Smooth muscle cell (in vitro differentiated cells): Measurements from ENCODE around the gene DCLK2. TPM values are rescaled to one million over a fixed set of nuclear protein-coding genes. Genes with fewer than 3 reads are reported as not detected.

Experiments used
- DNase-seq: peaks from one replicate; lab custom pipeline; 2025; ENCODE audit not compliant: unreplicated experiment; lab: John Stamatoyannopoulos, UW
- H2AFZ ChIP-seq: fragments of 200-600 bp; sonication (generic); 2 replicates; pipeline ENCODE4 v1.6.0; 2016; ENCODE audit warnings: antibody characterized with exemption, low read depth, mild to moderate bottlenecking
- H3F3A ChIP-seq: fragments of 200-600 bp; sonication (generic); 2 replicates; pipeline ENCODE4 v1.6.0; 2017; ENCODE audit warnings: antibody characterized with exemption, low read depth
- H3K27ac ChIP-seq: fragments of 200-600 bp; sonication (generic); 2 replicates; pipeline ENCODE4 v1.5.1; 2016; ENCODE audit warnings: low read depth, mild to moderate bottlenecking
- H3K27me3 ChIP-seq: fragments of 200-600 bp; sonication (generic); 2 replicates; pipeline ENCODE4 v1.6.1; 2016; ENCODE audit warnings: low read depth, mild to moderate bottlenecking
- H3K36me3 ChIP-seq: fragments of 200-600 bp; sonication (generic); 2 replicates; pipeline ENCODE4 v1.5.1; 2016; ENCODE audit warnings: low read depth
- H3K4me1 ChIP-seq: fragments of 200-600 bp; sonication (generic); 2 replicates; pipeline ENCODE4 v1.5.1; 2016; ENCODE audit warnings: low read depth
- H3K4me2 ChIP-seq: fragments of 200-600 bp; sonication (generic); 2 replicates; pipeline ENCODE4 v1.6.0; 2016; ENCODE audit warnings: mild to moderate bottlenecking
- H3K4me3 ChIP-seq: fragments of 200-600 bp; sonication (generic); 2 replicates; pipeline ENCODE4 v1.5.1; 2016; ENCODE audit warnings: mild to moderate bottlenecking
- H3K79me2 ChIP-seq: fragments of 200-600 bp; sonication (generic); 2 replicates; pipeline ENCODE4 v1.6.0; 2016; ENCODE audit warnings: low read depth, mild to moderate bottlenecking
- H3K9ac ChIP-seq: fragments of 200-600 bp; sonication (generic); 2 replicates; pipeline ENCODE4 v1.6.0; 2016; ENCODE audit warnings: low read depth
- H3K9me3 ChIP-seq: fragments of 200-600 bp; sonication (generic); replicated peaks from 2 replicates; pipeline ENCODE4 v1.5.1; 2016; ENCODE audit warnings: low read depth
- H4K20me1 ChIP-seq: fragments of 200-600 bp; sonication (generic); 2 replicates; pipeline ENCODE4 v1.6.0; 2016; ENCODE audit warnings: low read depth
- CTCF ChIP-seq: fragments of 200-600 bp; sonication (generic); IDR thresholded peaks from 2 replicates; pipeline ENCODE4 v1.5.1; 2017; ENCODE audit warnings: borderline replicate concordance, mild to moderate bottlenecking, antibody characterized with exemption; ENCODE audit not compliant: insufficient read depth, poor library complexity, severe bottlenecking
- WGBS: methylation state at CpG from one replicate; pipeline ENCODE4 v1.1.7; 2016; ENCODE audit warnings: low lambda C conversion rate; 5-methylcytosine and 5-hydroxymethylcytosine counted together
- polyA plus RNA-seq: library from polyadenylated mRNA; unstranded; fragments of >200 nt; fragmentation: Nextera tagmentation; extraction: Ambion mirVana; gene quantifications from 2 replicates; pipeline ENCODE4 v1.2.1, GENCODE V29; 2016
- total RNA-seq: library from RNA; depleted of rRNA; stranded (reverse); fragments of >200 nt; gene quantifications from 2 replicates; pipeline ENCODE4 v1.2.3, GENCODE V29; 2014

The DCLK2 gene
- total and polyA plus RNA-seq, 2 experiments from 2014 or later, result 1.3 to 4.8 TPM

GRCh38 chr4:150070464-150071170 is 7.6 kb upstream of the DCLK2 start:
- no peak overlapping the region for H3K27ac ChIP-seq
- no peak for TF ChIP-seq CTCF
- H3K4me3 ChIP-seq, result no peak overlapping the region
- 89% methylated on average over 4 of the region's 4 CpGs for WGBS
- H3K36me3 ChIP-seq, result no peaks in the 10 kb centered on the region
- no peak overlapping the region for H2AFZ ChIP-seq
- H4K20me1 ChIP-seq, result no peaks in the 10 kb centered on the region
- H3K79me2 ChIP-seq, result no peaks in the 10 kb centered on the region
- no peak overlapping the region for H3K4me2 ChIP-seq
- H3F3A ChIP-seq, result no peaks in the 10 kb centered on the region
- H3K9me3 ChIP-seq, result no peaks in the 10 kb centered on the region
- no peak for DNase-seq
- H3K4me1 ChIP-seq, result no peaks in the 10 kb centered on the region
- H3K27me3 ChIP-seq, result no peaks in the 10 kb centered on the region
- H3K9ac ChIP-seq, result no peak overlapping the region

- H3K4me1 ChIP-seq, result no peaks in the 10 kb centered on the region
- WGBS, result 96% methylated on average over 4 of the region's 4 CpGs
- no peaks in the 10 kb centered on the region for H3K9me3 ChIP-seq
- no peak overlapping the region for H3K4me3 ChIP-seq
- H3K79me2 ChIP-seq, result no peaks in the 10 kb centered on the region
- H3K9ac ChIP-seq, result no peak overlapping the region
- no peak for TF ChIP-seq CTCF
- H3F3A ChIP-seq, result no peaks in the 10 kb centered on the region
- H3K27ac ChIP-seq, result no peak overlapping the region
- no peaks in the 10 kb centered on the region for H3K36me3 ChIP-seq
- DNase-seq, result no peak
- no peak overlapping the region for H3K4me2 ChIP-seq
- no peak overlapping the region for H2AFZ ChIP-seq
- no peaks in the 10 kb centered on the region for H3K27me3 ChIP-seq
- no peaks in the 10 kb centered on the region for H4K20me1 ChIP-seq
Measured at GRCh38 chr4:150072471-150072870, 5.8 kb upstream of the DCLK2 start.

- Histone ChIP-seq H3K27me3 (no peaks in the 10 kb centered on the region), H4K20me1 (no peaks in the 10 kb centered on the region), H3K9ac (no peak overlapping the region), H3K4me1 (no peaks in the 10 kb centered on the region), H3F3A (no peaks in the 10 kb centered on the region), H3K36me3 (no peaks in the 10 kb centered on the region), H2AFZ (no peak overlapping the region), H3K4me2 (no peak overlapping the region), H3K79me2 (no peaks in the 10 kb centered on the region), H3K9me3 (no peaks in the 10 kb centered on the region), H3K4me3 (no peak overlapping the region), H3K27ac (no peak overlapping the region)
- TF ChIP-seq CTCF, result no peak
- no peak for DNase-seq
- 69% methylated on average over 2 of the region's 2 CpGs for WGBS
Measured at GRCh38 chr4:150072906-150073714, 5.1 kb upstream of the DCLK2 start.
